ENCODE data around the gene C2orf49.

The C2orf49 gene

DNA sequence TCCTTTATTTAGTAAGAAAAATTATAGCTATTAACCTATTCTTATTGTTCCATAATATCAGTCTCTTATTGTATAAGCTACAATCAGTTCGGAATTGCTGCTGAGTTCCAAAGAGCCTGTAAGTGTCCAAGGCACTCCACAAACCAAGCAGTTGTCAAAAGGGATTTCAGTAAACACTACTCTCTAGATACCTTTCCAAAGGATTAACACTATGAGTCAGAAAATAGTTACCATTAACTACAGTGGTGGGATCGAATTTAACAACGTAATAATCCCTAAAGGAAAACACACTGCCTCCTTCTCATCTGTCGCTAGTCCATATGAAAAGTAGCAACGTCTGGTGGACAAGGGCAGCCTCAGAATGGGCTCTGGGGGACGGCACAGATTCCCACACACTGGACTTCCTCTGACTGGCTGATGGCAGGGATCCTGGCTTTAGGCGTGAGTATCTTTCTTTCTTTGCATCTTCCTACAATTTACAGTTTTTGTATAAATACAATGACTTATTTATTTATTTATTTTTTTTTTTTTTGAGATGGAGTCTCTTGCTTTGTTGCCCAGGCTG, 16.6 kb upstream of the C2orf49 start:
- Histone ChIP-seq H2BK12ac (ENCODE audit: low read length) (no peak overlapping the region), H3K36me3 (ENCODE audit: control insufficient read depth in 1 of 2, insufficient read depth in 2 of 2, low read length in 2 of 2) (peaks cover 0 to 2% of the 10 kb centered on the region in 2 experiments)

DNA sequence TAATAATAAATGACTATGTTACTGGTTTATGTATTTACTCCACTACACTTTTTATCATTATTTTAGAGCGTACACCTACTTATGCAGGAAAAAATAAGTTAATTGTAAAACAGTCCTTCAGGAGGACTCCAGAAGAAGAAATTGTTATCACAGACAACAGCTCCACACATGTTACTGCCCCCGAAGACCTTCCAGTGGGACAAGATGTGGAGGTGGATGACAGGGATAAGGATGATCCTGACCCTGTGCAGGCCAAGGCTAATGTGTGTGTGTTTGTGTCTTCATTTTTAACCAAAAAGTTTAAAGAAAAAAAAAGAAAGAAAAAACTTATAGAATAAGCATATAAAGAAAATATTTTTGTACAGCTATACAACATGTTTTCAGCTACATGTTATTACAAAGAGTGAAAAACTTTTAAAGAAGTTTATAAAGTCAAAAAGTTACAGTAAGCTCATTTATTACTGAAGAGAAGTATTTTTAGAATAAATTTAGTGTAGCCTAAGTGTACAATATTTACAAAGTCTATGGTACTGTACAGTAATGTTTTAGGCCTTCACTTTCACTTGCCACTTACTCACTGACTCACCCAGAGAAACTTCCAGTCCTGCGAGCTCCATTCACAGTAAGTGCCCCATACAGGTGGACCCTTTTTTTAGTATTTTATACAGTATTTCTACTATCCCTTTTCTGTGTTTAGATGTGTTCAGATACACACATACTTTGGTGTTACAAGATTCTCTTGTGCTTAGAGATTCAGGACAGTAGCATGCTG, 15.3 kb upstream of the C2orf49 start:
- H4K12ac ChIP-seq (ENCODE audit: low read depth, low read length), result no peak overlapping the region
- no peak overlapping the region for H3K14ac ChIP-seq (ENCODE audit: low read length)
- H3K79me1 ChIP-seq (ENCODE audit: low read length), result peaks cover 10% of the 10 kb centered on the region
- no peak overlapping the region for H3K18ac ChIP-seq (ENCODE audit: low read length)
- no peaks in the 10 kb centered on the region for H3K9me3 ChIP-seq (ENCODE audit: insufficient read depth, low read depth, low read length)
- H2AK5ac ChIP-seq (ENCODE audit: low read length), result no peak overlapping the region
- peaks cover 12% of the 10 kb centered on the region for H3K79me2 ChIP-seq (ENCODE audit: control insufficient read depth, insufficient read depth, low read length, poor library complexity)
- peaks cover 15 to 17% of the 10 kb centered on the region in 2 experiments for H3K4me1 ChIP-seq (ENCODE audit: control insufficient read depth in 1 of 2, insufficient read depth in 2 of 2, low read length in 2 of 2)
- H4K8ac ChIP-seq (ENCODE audit: low read depth, low read length), result no peak overlapping the region
- no peak overlapping the region for H4K91ac ChIP-seq (ENCODE audit: low read depth, low read length)
- no peak overlapping the region for H3K23ac ChIP-seq (ENCODE audit: low read length)
- no peaks in the 10 kb centered on the region for H3K27me3 ChIP-seq (ENCODE audit: insufficient read depth, low read length)
- peaks cover 0 to 2% of the 10 kb centered on the region in 2 experiments for H3K36me3 ChIP-seq (ENCODE audit: control insufficient read depth in 1 of 2, insufficient read depth in 2 of 2, low read length in 2 of 2)
- H2BK5ac ChIP-seq (ENCODE audit: low read depth, low read length, poor library complexity), result no peak overlapping the region
- H3K9ac ChIP-seq (ENCODE audit: low read length), result no peak overlapping the region
- H2AFZ ChIP-seq (ENCODE audit: insufficient read depth, low read length, poor library complexity), result no peak overlapping the region
- no CpG with 5 or more reads among the region's 3 CpGs for WGBS (ENCODE audit: extremely low coverage, insufficient coverage, insufficient read length)
- peak in 1 of 2 donors; percentile 30 for DNase-seq
- H2BK120ac ChIP-seq (ENCODE audit: insufficient read depth, low read length, poor library complexity), result no peak overlapping the region
- H3K4me2 ChIP-seq (ENCODE audit: low read length), result no peak overlapping the region
- no peak overlapping the region for H3K4ac ChIP-seq (ENCODE audit: low read depth, low read length)
- H3K27ac ChIP-seq (ENCODE audit: low read depth, low read length), result no peak overlapping the region
- H3K4me3 ChIP-seq (ENCODE audit: low read depth, low read length), result no peak overlapping the region
- no peak overlapping the region for H2BK12ac ChIP-seq (ENCODE audit: low read length)

More for the DNA sequence above, 16.6 kb upstream of the C2orf49 start:
- no peak overlapping the region for H3K27ac ChIP-seq (ENCODE audit: low read depth, low read length)
- WGBS (ENCODE audit: extremely low coverage, insufficient coverage, insufficient read length), result no CpG with 5 or more reads among the region's 7 CpGs
- peaks cover 10% of the 10 kb centered on the region for H3K79me1 ChIP-seq (ENCODE audit: low read length)
- H3K4me3 ChIP-seq (ENCODE audit: low read depth, low read length), result no peak overlapping the region
- no peak overlapping the region for H3K9ac ChIP-seq (ENCODE audit: low read length)
- H3K4me2 ChIP-seq (ENCODE audit: low read length), result no peak overlapping the region
- H3K27me3 ChIP-seq (ENCODE audit: insufficient read depth, low read length), result no peaks in the 10 kb centered on the region
- no peak overlapping the region for H2AFZ ChIP-seq (ENCODE audit: insufficient read depth, low read length, poor library complexity)
- H3K4me1 ChIP-seq (ENCODE audit: control insufficient read depth in 1 of 2, insufficient read depth in 2 of 2, low read length in 2 of 2), result peaks cover 15 to 17% of the 10 kb centered on the region in 2 experiments
- H3K9me3 ChIP-seq (ENCODE audit: insufficient read depth, low read depth, low read length), result no peaks in the 10 kb centered on the region
- H4K12ac ChIP-seq (ENCODE audit: low read depth, low read length), result no peak overlapping the region
- H3K18ac ChIP-seq (ENCODE audit: low read length), result no peak overlapping the region
- H4K91ac ChIP-seq (ENCODE audit: low read depth, low read length), result no peak overlapping the region
- H2BK5ac ChIP-seq (ENCODE audit: low read depth, low read length, poor library complexity), result no peak overlapping the region
- peaks cover 12% of the 10 kb centered on the region for H3K79me2 ChIP-seq (ENCODE audit: control insufficient read depth, insufficient read depth, low read length, poor library complexity)
- no peak overlapping the region for H3K23ac ChIP-seq (ENCODE audit: low read length)
- H3K4ac ChIP-seq (ENCODE audit: low read depth, low read length), result no peak overlapping the region
- no peak overlapping the region for H2BK120ac ChIP-seq (ENCODE audit: insufficient read depth, low read length, poor library complexity)
- peak overlapping the region; percentile 55 for H4K8ac ChIP-seq (ENCODE audit: low read depth, low read length)
- no peak overlapping the region for H2AK5ac ChIP-seq (ENCODE audit: low read length)
- DNase-seq, result no peak
- H3K14ac ChIP-seq (ENCODE audit: low read length), result no peak overlapping the region

DNA sequence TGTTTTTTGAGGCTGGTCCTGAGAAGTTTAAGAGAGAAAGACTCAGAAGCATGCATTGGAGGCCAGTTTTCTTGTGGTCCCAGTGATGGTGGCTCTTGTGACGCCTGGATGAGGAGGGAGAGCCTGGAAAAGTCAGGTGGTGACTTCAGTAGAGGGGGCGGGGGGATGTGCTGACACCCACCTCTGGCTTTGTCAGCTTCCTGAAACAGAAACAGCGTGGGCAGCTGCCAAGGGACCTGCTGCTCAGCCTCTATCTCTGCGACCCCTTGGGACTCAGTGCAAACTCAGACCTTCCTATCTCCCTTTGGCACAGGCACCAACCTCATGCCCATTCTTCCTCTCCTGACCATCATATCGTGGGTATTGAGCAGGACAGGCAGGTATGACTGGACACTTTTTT, 14.2 kb upstream of the C2orf49 start:
- H3K23ac ChIP-seq (ENCODE audit: low read length), result no peak overlapping the region
- no peak overlapping the region for H3K4me2 ChIP-seq (ENCODE audit: low read length)
- peaks cover 10% of the 10 kb centered on the region for H3K79me1 ChIP-seq (ENCODE audit: low read length)
- H3K4me1 ChIP-seq (ENCODE audit: control insufficient read depth in 1 of 2, insufficient read depth in 2 of 2, low read length in 2 of 2), result peaks cover 17 to 18% of the 10 kb centered on the region in 2 experiments
- H3K36me3 ChIP-seq (ENCODE audit: control insufficient read depth in 1 of 2, insufficient read depth in 2 of 2, low read length in 2 of 2), result peaks cover 0 to 4% of the 10 kb centered on the region in 2 experiments
- H3K79me2 ChIP-seq (ENCODE audit: control insufficient read depth, insufficient read depth, low read length, poor library complexity), result peaks cover 13% of the 10 kb centered on the region
- peak overlapping the region; percentile 5 for H2BK12ac ChIP-seq (ENCODE audit: low read length)
- H3K9ac ChIP-seq (ENCODE audit: low read length), result no peak overlapping the region
- no peak overlapping the region for H2BK5ac ChIP-seq (ENCODE audit: low read depth, low read length, poor library complexity)
- no peak for DNase-seq
- WGBS (ENCODE audit: extremely low coverage, insufficient coverage, insufficient read length), result no CpG with 5 or more reads among the region's 5 CpGs
- H3K14ac ChIP-seq (ENCODE audit: low read length), result no peak overlapping the region
- H3K27me3 ChIP-seq (ENCODE audit: insufficient read depth, low read length), result no peaks in the 10 kb centered on the region
- no peaks in the 10 kb centered on the region for H3K9me3 ChIP-seq (ENCODE audit: insufficient read depth, low read depth, low read length)
- H3K4ac ChIP-seq (ENCODE audit: low read depth, low read length), result peak overlapping the region; percentile 26
- no peak overlapping the region for H4K12ac ChIP-seq (ENCODE audit: low read depth, low read length)
- no peak overlapping the region for H2AFZ ChIP-seq (ENCODE audit: insufficient read depth, low read length, poor library complexity)
- H2AK5ac ChIP-seq (ENCODE audit: low read length), result peak overlapping the region; percentile 31
- H3K27ac ChIP-seq (ENCODE audit: low read depth, low read length), result no peak overlapping the region
- H3K18ac ChIP-seq (ENCODE audit: low read length), result peak overlapping the region; percentile 10
- no peak overlapping the region for H4K8ac ChIP-seq (ENCODE audit: low read depth, low read length)
- no peak overlapping the region for H2BK120ac ChIP-seq (ENCODE audit: insufficient read depth, low read length, poor library complexity)
- H4K91ac ChIP-seq (ENCODE audit: low read depth, low read length), result no peak overlapping the region
- H3K4me3 ChIP-seq (ENCODE audit: low read depth, low read length), result no peak overlapping the region

DNA sequence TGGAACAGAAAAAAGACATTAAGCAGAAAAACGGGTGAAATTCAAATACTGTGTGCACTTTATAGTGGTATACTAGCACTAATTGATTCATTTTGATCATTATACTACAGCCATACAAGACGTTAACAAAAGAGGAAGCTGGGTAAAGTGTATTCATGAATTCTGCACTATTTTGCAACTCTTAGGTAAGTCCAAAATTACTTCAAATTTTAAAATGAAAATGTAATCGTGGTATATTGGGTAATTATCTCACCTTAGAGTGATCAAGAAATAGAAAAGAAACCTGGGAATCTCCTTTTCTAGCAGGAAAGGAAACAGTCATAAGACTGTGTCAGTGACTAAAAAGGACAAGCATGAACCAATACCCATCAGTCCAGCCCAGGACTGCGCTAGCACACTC, 13.2 kb upstream of the C2orf49 start:
- Histone ChIP-seq H2AK5ac (ENCODE audit: low read length) (no peak overlapping the region), H3K9ac (ENCODE audit: low read length) (no peak overlapping the region), H2BK5ac (ENCODE audit: low read depth, low read length, poor library complexity) (no peak overlapping the region), H3K27ac (ENCODE audit: low read depth, low read length) (no peak overlapping the region), H3K4me3 (ENCODE audit: low read depth, low read length) (no peak overlapping the region), H4K12ac (ENCODE audit: low read depth, low read length) (no peak overlapping the region), H3K79me2 (ENCODE audit: control insufficient read depth, insufficient read depth, low read length, poor library complexity) (peaks cover 19% of the 10 kb centered on the region), H3K14ac (ENCODE audit: low read length) (no peak overlapping the region), H3K27me3 (ENCODE audit: insufficient read depth, low read length) (no peaks in the 10 kb centered on the region), H4K8ac (ENCODE audit: low read depth, low read length) (no peak overlapping the region), H2BK12ac (ENCODE audit: low read length) (no peak overlapping the region), H3K18ac (ENCODE audit: low read length) (no peak overlapping the region), H3K36me3 (ENCODE audit: control insufficient read depth in 1 of 2, insufficient read depth in 2 of 2, low read length in 2 of 2) (peaks cover 0 to 4% of the 10 kb centered on the region in 2 experiments), H3K4me1 (ENCODE audit: control insufficient read depth in 1 of 2, insufficient read depth in 2 of 2, low read length in 2 of 2) (peaks cover 25 to 26% of the 10 kb centered on the region in 2 experiments), H2AFZ (ENCODE audit: insufficient read depth, low read length, poor library complexity) (no peak overlapping the region), H3K23ac (ENCODE audit: low read length) (no peak overlapping the region), H3K79me1 (ENCODE audit: low read length) (peaks cover 14% of the 10 kb centered on the region), H3K9me3 (ENCODE audit: insufficient read depth, low read depth, low read length) (no peaks in the 10 kb centered on the region), H2BK120ac (ENCODE audit: insufficient read depth, low read length, poor library complexity) (no peak overlapping the region), H3K4me2 (ENCODE audit: low read length) (no peak overlapping the region), H4K91ac (ENCODE audit: low read depth, low read length) (no peak overlapping the region), H3K4ac (ENCODE audit: low read depth, low read length) (no peak overlapping the region)
- WGBS (ENCODE audit: extremely low coverage, insufficient coverage, insufficient read length), result no CpG with 5 or more reads among the region's 4 CpGs
- DNase-seq, result peak in 1 of 2 donors; percentile 13
